A549 treated with Hydrocortisone at 1 μM for 4 hours (cell line): ENCODE data around the gene INPP5F. TPM values are rescaled to one million over a fixed set of nuclear protein-coding genes. Genes with fewer than 3 reads are reported as not detected.

Experiments used
- total RNA-seq: library from RNA; stranded (reverse); fragments of 200-300 nt; extraction: Qiagen RNA extraction; gene quantifications from 5 replicates; pipeline ENCODE4 v1.2.3, GENCODE V29; 2022

Gene INPP5F
- total RNA-seq = 8.3 to 11.4 TPM (median 10.5 TPM) in 5 replicates

DNA sequence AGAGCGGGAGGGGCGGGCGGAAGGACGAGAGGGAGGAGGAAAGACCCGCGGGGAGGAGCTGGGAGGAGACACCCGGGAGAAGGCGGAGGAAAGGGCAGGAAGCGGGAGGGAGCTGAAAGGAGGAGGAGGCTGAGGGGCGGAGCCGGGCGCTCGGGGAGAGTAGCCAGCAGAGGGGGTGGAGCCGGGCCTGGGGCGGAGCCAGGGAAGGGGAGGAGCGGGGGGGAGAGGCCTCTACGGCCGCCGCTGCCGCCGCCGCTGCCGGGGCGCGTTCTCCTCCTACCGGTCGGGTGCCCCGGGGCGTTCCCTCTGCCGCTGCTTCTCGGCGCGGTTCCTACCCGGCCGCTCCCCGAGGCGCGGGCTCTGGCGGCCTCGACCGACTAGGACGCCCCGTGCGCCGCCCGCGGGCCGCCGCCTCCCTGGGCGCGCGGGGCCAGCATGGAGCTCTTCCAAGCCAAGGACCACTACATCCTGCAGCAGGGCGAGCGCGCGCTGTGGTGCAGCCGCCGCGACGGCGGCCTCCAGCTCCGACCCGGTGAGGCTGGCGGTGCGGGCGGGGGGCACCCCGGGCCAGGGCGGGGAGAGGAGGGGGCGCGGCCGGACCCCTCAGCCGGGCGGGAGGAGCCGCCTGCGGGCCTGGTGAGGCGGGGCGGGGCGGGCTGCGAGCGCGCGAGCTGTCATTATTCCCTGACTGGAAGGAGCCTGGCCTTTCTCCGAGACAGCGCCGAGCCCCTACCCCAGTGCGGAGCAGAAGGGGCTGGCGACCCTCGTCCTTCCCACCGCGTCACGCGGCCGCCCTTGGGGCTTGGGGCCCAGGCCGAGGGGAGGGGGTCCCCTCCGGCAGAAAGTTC lies at the start of gene INPP5F:
Gene INPP5F, plus strand, starts transcription at position 223 of the 848 bp plus-strand sequence. Its CDS starts 213 bp downstream, at position 436.

GRCh38 chr10:119872610-119872859 lies 146.7 kb downstream of the INPP5F start, which contains the start of gene MCMBP:
MCMBP (minus strand) TSS chr10:119872843; CDS start chr10:119872584, 259 bp downstream.

Other genes starting within 250 kb of the INPP5F start
- 47.3 to 56.1 TPM (median 52.7 TPM) in 5 replicates for gene RGS10, start 183.3 kb upstream of the INPP5F start, total RNA-seq
- 85.9 to 102 TPM (median 90.8 TPM) in 5 replicates for gene TIAL1, start 129.1 kb upstream of the INPP5F start, total RNA-seq
- 230 to 264 TPM (median 258 TPM) in 5 replicates for gene BAG3, start 74.7 kb upstream of the INPP5F start, total RNA-seq
- 76.8 to 92.4 TPM (median 89.8 TPM) in 5 replicates for gene MCMBP, start 146.8 kb downstream of the INPP5F start, total RNA-seq
- 43.0 to 50.5 TPM (median 49.0 TPM) in 5 replicates for gene SEC23IP, start 166.7 kb downstream of the INPP5F start, total RNA-seq